HL-60/S4 treated with phorbol 12-myristate 13-acetate at 8.2 ng/mL for 4 days and 3 days (cell line): Measurements from ENCODE around the gene VIPR2.
"Not testable (repeated sequence)": the region's sequence is repeated elsewhere in the genome, so short reads cannot be mapped to it uniquely, and the experiment has no call there.

Experiments
- in situ Hi-C: fragments of 300-500 bp; cut with MboI; formaldehyde crosslinking; loops from 2 replicates; pipeline ENCODE4 v1.15.0; 2022; ENCODE audit warnings: low sequenced_read_pairs

VIPR2 gene

GRCh38 chr7:158996214-158997109 lies 148.2 kb downstream of the VIPR2 start:
- in situ Hi-C loops, result no loop called here

- in situ Hi-C loops, result no loop called here
Observed at GRCh38 chr7:158995514-158995913, 149.2 kb downstream of the VIPR2 start.

- in situ Hi-C loops, result no loop called here
Observed at GRCh38 chr7:158994687-158995086, 150.0 kb downstream of the VIPR2 start.

GRCh38 chr7:158993591-158993990 lies 151.1 kb downstream of the VIPR2 start:
- in situ Hi-C loops, result no loop called here

GRCh38 chr7:158992759-158993158 lies 151.9 kb downstream of the VIPR2 start:
- in situ Hi-C loops, result no loop called here

- in situ Hi-C loops, result no loop called here
Observed at GRCh38 chr7:158991824-158992621, 152.6 kb downstream of the VIPR2 start.

- in situ Hi-C loops, result no loop called here
Observed at GRCh38 chr7:158988996-158989395, 155.7 kb downstream of the VIPR2 start.

GRCh38 chr7:158988302-158988862 lies 156.3 kb downstream of the VIPR2 start:
- in situ Hi-C loops, result no loop called here

GRCh38 chr7:158987691-158988090 lies 157.0 kb downstream of the VIPR2 start:
- in situ Hi-C loops, result no loop called here

- in situ Hi-C loops, result no loop called here
Observed at GRCh38 chr7:158985583-158985982, 159.1 kb downstream of the VIPR2 start.

- in situ Hi-C loops, result not testable (repeated sequence)
Observed at GRCh38 chr7:158984007-158984406, 160.7 kb downstream of the VIPR2 start.

GRCh38 chr7:158982080-158982479 lies 162.6 kb downstream of the VIPR2 start:
- in situ Hi-C loops, result not testable (repeated sequence)

GRCh38 chr7:158979635-158980351 lies 164.9 kb downstream of the VIPR2 start:
- in situ Hi-C loops, result no loop called here

- in situ Hi-C loops, result no loop called here
Observed at GRCh38 chr7:158979023-158979529, 165.6 kb downstream of the VIPR2 start.
